Activated T-cell treated with anti-CD3 and anti-CD28 coated beads, Interleukin-2, amount 50 U/mL, for 48 hours (primary cell): ENCODE results near the gene CD93.

Experiments used
- DNase-seq, 2 experiments: peaks; one replicate each; pipeline ENCODE4 v3.0.0-alpha.2; 2020

Gene CD93

GRCh38 chr20:23034721-23035671 lies 51.1 kb downstream of the CD93 start, which contains the start of gene SSTR4:
SSTR4 (plus strand) TSS chr20:23035312; CDS start chr20:23035484, 172 bp downstream.
- DNase-seq: no peak

- no peak for DNase-seq
Observed at GRCh38 chr20:23033918-23034317, 52.2 kb downstream of the CD93 start.

DNA sequence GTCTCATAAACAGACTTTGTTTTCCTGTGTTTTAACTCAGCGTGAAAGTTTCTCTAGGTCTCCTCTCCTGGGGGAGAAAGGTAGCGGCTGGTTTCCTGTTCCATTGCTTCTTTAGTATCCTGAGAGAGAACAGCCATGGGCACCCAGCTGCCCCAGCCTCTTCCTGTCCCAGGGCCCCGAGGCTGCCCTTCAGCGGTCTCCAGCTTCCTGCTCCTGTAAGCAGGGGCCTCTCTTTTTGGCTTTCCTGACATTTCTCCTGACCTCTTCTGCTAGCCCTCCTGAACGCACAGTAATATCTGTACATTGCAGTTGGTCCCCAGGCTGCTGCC lies 53.4 kb downstream of the CD93 start:
- no peak for DNase-seq

- DNase-seq: no peak
Observed at GRCh38 chr20:23032056-23032749, 53.9 kb downstream of the CD93 start.

DNA sequence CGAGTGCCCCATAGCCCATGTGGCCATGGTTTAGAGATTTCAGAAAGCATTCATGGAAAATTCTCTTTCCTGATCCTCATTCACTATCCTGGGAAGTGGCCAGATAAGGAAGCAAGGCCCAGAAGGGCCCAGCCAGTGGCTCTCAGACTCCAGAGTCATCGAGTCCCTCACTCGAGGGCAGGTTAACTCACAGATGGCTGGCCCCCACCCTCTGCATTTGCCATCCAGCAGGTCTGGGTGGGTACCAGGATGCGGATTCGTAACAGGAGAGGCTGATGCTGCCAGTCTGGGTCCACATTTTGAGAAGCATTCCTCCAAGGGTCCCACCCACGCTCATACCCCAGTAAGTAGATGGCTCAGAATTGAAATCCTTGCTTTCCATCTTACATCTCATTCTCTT lies 54.8 kb downstream of the CD93 start:
- DNase-seq: no peak
